ENCODE results near the gene HNRNPLL. TPM values are rescaled to one million over a fixed set of nuclear protein-coding genes. Genes with fewer than 3 reads are reported as not detected.

The HNRNPLL gene
- total and polyA plus RNA-seq, 2 of the 13 experiments (the other 11 are each of a cell fraction or from before 2014, with no cell fraction given) = 49.4 to 103 TPM

GRCh38 chr2:38535744-38536506 is 66.8 kb downstream of the HNRNPLL start (continued):
- TF ChIP-seq ZFP82 (CRISPR knock-in tag; IDR thresholded peaks at IDR 0.05; ENCODE audit: borderline replicate concordance) (no peak), ZNF556 (CRISPR knock-in tag; IDR thresholded peaks at IDR 0.05; ENCODE audit: borderline replicate concordance) (peak; percentile 89; the same call in 1 of the 2 replicates), RBM39 (IDR thresholded peaks at IDR 0.05; ENCODE audit: low read depth, low read length, poor library complexity, severe bottlenecking) (peak; percentile 32), CHD2 (IDR thresholded peaks at IDR 0.05; ENCODE audit: low read depth, low read length) (0 out of 2 replicates have a peak, but pooled peaks have one; percentile 46), ZNF549 (CRISPR knock-in tag; IDR thresholded peaks at IDR 0.05) (no peak), ZFP41 (CRISPR knock-in tag; IDR thresholded peaks at IDR 0.05; ENCODE audit: borderline replicate concordance) (0 out of 2 replicates have a peak, but pooled peaks have one; percentile 53), ZBED4 (CRISPR knock-in tag; IDR thresholded peaks at IDR 0.05; ENCODE audit: borderline replicate concordance) (peak; percentile 66; the same call in 1 of the 2 replicates), ZKSCAN5 (CRISPR knock-in tag; IDR thresholded peaks at IDR 0.05) (no peak), HNF1B (CRISPR knock-in tag; IDR thresholded peaks at IDR 0.05) (0 out of 2 replicates have a peak, but pooled peaks have one; percentile 82), FOXK1 (CRISPR knock-in tag; IDR thresholded peaks at IDR 0.05; ENCODE audit: borderline replicate concordance, low read depth) (peak; percentile 52; the same call in 1 of the 2 replicates), ZNF326 (CRISPR knock-in tag; IDR thresholded peaks at IDR 0.05; ENCODE audit: borderline replicate concordance) (no peak), ZNF17 (CRISPR knock-in tag; IDR thresholded peaks at IDR 0.05) (no peak; the same call in 1 of the 2 replicates), ZFP36L1 (CRISPR knock-in tag; IDR thresholded peaks at IDR 0.05) (peak; percentile 71; the same call in 1 of the 2 replicates), ZNF468 (CRISPR knock-in tag; IDR thresholded peaks at IDR 0.05) (peak; percentile 36; the same call in 1 of the 2 replicates), SNRNP70 (IDR thresholded peaks at IDR 0.05; ENCODE audit: low read depth, low read length) (no peak), TBL1XR1 (IDR thresholded peaks at IDR 0.05; ENCODE audit: borderline replicate concordance, low read length, partially characterized antibody) (no peak), ZFP91 (CRISPR knock-in tag; IDR thresholded peaks at IDR 0.05; ENCODE audit: borderline replicate concordance) (peak; percentile 90), ZFP1 (CRISPR knock-in tag; IDR thresholded peaks at IDR 0.05) (peak; percentile 68; the same call in 1 of the 2 replicates)
- TF ChIP-seq, protein P1, sequence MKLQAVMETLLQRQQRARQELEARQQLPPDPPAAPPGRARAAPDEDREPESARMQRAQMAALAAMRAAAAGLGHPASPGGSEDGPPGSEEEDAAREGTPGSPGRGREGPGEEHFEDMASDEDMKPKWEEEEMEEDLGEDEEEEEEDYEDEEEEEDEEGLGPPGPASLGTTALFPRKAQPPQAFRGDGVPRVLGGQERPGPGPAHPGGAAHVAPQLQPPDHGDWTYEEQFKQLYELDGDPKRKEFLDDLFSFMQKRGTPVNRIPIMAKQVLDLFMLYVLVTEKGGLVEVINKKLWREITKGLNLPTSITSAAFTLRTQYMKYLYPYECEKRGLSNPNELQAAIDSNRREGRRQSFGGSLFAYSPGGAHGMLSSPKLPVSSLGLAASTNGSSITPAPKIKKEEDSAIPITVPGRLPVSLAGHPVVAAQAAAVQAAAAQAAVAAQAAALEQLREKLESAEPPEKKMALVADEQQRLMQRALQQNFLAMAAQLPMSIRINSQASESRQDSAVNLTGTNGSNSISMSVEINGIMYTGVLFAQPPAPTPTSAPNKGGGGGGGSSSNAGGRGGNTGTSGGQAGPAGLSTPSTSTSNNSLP (IDR thresholded peaks at IDR 0.05; ENCODE audit: low read depth, low read length) = no peak
